ENCODE results near the gene MYOM1. TPM values are rescaled to one million over a fixed set of nuclear protein-coding genes. Genes with fewer than 3 reads are reported as not detected.
A peak's percentile ranks its signal among the peaks of the same experiment; 100 is the strongest.

The MYOM1 gene
- total RNA-seq, 1 experiment from 2014 or later: 0.06 TPM

DNA sequence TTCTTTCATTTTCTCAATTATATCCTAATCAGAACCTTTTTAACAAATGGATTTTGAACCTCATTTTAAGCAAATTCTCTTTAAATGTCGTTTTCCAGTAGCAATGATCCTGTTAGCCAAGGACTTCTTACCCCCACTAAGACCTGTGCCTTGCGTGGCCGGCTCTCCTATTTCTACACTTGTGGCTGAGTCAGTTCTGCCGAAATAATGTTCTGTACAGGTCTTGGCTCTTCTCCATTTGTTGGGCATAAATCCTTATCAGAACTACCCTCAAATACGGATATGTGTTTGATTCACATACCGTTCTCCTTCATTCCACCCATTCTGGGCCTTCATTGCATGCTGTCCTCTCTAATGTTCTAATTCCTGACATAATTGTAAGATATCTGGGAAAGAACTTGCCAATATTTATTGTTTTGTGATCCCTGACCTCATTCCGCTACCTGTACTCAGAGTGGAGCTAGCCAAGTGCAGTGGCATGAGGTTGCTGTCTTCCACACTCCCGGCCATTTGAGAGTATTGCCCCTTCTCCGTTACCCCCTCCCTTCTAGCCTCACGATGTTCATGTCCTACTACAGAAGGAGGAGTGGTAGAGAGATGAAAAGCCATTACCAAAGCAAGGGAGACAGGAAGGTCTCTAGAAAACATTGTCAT, 78.7 kb downstream of the MYOM1 start:
- no peaks in the 10 kb centered on the region for H3K9me3 ChIP-seq (replicated peaks)
- DNase-seq: no peak
- H3K27me3 ChIP-seq: no peaks in the 10 kb centered on the region
- no peaks in the 10 kb centered on the region for H3K4me1 ChIP-seq
- H3K27ac ChIP-seq: no peak overlapping the region
- H3K4me3 ChIP-seq: no peak overlapping the region
- H3K36me3 ChIP-seq: no peaks in the 10 kb centered on the region

DNA sequence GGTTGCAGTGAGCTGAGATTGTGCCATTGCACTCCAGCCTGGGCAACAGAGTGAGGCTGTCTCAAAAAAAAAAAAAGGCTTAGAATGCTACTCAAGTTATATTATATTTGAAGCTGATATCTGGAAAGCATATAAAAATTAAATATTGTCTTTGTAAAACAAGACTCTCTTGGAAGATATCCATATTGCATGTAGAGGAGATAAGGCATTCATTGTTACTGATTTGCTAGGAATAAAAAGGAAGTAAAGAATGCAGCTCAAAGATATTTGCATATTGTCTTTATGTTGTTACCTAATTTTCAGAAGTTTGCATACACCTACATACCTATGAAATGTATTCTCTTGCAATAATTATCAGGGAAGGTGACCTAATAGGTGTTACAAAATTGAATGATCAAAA, 79.4 kb downstream of the MYOM1 start:
- no peaks in the 10 kb centered on the region for H3K9me3 ChIP-seq (replicated peaks)
- H3K4me1 ChIP-seq: no peaks in the 10 kb centered on the region
- H3K4me3 ChIP-seq: no peak overlapping the region
- no peaks in the 10 kb centered on the region for H3K36me3 ChIP-seq
- no peaks in the 10 kb centered on the region for H3K27me3 ChIP-seq
- H3K27ac ChIP-seq: no peak overlapping the region
- no peak for DNase-seq

DNA sequence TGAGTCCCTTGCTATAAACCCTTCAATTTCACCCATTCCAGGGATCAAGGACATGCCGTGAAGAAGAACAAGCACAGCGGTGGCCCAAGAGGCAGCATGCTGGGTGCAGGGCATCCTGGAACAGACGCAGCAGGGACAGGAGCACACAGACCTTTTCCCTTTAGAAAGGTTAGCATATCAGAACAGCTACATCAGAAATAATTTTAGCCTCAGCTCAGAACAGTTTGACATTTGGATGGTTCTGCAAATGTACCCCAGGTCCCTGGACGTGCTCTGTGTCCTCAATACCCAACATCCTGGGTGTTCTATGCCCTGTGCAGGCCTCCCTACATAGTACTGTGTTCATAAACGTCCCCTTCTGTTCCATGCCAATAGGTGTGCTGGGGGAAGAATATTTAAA, 80.4 kb downstream of the MYOM1 start:
- Histone ChIP-seq H3K4me3 (no peak overlapping the region), H3K4me1 (no peaks in the 10 kb centered on the region)

DNA sequence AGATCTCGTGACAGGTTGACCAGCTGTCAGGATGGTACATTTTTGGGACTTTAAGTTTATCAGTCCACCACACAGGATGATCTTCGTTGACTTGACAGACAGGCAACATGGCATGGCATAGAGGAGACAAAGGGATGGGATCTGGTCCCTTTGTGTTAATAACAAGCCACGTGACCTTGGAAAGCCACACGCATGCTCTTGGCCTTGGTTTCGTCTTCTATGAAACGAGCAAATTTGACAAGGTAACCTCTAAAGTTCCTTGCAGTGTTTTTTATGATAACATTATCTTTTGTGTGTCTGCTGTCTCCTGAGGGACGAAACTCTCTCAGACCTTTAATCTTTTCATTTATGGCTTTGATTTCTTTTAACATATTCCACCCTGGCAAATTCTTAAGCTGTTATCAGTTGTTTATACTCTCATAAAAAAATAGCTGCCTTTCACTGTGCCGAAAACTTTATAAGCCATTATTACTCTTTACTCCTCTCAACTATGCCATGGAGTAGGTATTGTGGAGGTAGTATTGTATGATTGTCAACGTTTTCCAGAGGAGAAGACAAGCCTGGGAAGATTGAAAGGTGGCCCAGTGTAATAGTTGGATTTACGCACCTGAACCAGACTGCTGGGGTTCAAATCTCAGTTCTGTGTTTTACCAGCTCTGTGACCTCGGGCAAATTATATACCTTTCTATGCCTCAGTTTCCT, 81.3 kb downstream of the MYOM1 start:
- DNase-seq: no peak

More for the DNA sequence above, 80.4 kb downstream of the MYOM1 start:
- Histone ChIP-seq H3K27me3 (no peaks in the 10 kb centered on the region), H3K36me3 (no peaks in the 10 kb centered on the region), H3K27ac (no peak overlapping the region), H3K9me3 (replicated peaks) (no peaks in the 10 kb centered on the region)
- DNase-seq: no peak

DNA sequence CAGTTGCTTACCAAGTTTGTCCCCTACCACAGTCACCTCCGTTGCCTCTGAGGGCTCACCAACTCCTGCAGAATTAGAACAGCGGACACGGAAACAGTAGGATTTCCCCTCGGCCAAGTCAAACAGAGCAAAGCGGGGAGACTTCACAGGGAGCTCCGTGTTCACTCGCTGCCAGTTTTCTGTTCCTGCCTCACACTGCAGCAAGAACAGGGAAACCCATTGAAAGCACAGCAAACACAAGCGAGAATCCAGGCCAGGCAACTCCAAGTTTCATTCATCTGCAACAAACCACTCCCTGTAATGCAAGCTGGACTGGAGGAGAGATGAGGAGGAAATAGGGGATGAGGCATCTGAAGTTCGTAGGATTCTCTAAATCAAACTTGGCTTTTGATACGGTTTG, 84.2 kb downstream of the MYOM1 start:
- no peaks in the 10 kb centered on the region for H3K9me3 ChIP-seq (replicated peaks)
- H3K36me3 ChIP-seq: no peaks in the 10 kb centered on the region
- no peak overlapping the region for H3K27ac ChIP-seq
- no peak for DNase-seq
- H3K27me3 ChIP-seq: no peaks in the 10 kb centered on the region
- H3K4me1 ChIP-seq: no peaks in the 10 kb centered on the region
- H3K4me3 ChIP-seq: no peak overlapping the region

More for the DNA sequence above, 81.3 kb downstream of the MYOM1 start:
- Histone ChIP-seq H3K36me3 (no peaks in the 10 kb centered on the region), H3K27ac (no peak overlapping the region), H3K4me3 (no peak overlapping the region), H3K27me3 (no peaks in the 10 kb centered on the region), H3K4me1 (no peaks in the 10 kb centered on the region), H3K9me3 (replicated peaks) (no peaks in the 10 kb centered on the region)

DNA sequence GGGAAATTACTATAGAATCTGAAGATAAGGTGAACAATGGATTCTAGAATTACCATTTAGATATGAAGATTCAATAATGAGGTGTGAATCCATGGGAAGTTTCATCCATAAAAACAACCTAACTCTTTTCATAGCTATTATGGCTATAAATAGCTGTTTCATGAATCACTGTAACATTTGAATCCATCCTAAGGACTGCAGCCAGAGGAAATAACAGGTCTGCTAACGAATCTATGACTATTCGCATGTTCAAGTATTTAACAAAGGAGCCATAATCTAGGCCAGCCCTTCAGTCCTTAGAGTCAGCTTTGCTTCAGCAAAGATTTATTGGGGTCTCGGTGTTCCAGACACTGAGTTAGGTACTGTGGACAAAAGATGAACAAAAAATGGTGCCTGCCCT, 87.1 kb downstream of the MYOM1 start:
- no peak for DNase-seq
- Histone ChIP-seq H3K27me3 (no peaks in the 10 kb centered on the region), H3K4me3 (no peak overlapping the region), H3K4me1 (no peaks in the 10 kb centered on the region), H3K9me3 (replicated peaks) (no peaks in the 10 kb centered on the region), H3K27ac (no peak overlapping the region), H3K36me3 (no peaks in the 10 kb centered on the region)

DNA sequence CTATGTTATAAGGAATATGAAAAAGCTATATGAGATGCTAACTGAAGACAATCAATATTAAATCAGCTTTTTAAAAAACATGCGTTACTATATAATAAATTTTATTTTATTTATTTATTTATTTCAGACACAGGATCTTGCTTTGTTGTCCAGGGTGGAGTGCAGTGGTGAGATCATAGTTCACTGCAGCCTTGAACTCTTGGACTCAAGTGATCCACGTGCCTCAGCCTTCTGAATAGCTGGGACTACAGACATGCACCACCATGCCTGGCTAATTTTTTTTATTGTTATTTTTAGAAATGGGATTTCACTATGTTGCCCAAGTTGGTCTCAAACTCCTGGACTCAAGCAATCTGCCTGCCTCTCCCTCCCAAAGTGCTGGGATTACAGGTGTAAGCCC, 89.4 kb downstream of the MYOM1 start:
- DNase-seq: no peak
- H3K36me3 ChIP-seq: no peaks in the 10 kb centered on the region
- H3K27ac ChIP-seq: no peak overlapping the region
- no peaks in the 10 kb centered on the region for H3K27me3 ChIP-seq
- H3K4me3 ChIP-seq: no peak overlapping the region
- no peaks in the 10 kb centered on the region for H3K9me3 ChIP-seq (replicated peaks)
- H3K4me1 ChIP-seq: no peaks in the 10 kb centered on the region

DNA sequence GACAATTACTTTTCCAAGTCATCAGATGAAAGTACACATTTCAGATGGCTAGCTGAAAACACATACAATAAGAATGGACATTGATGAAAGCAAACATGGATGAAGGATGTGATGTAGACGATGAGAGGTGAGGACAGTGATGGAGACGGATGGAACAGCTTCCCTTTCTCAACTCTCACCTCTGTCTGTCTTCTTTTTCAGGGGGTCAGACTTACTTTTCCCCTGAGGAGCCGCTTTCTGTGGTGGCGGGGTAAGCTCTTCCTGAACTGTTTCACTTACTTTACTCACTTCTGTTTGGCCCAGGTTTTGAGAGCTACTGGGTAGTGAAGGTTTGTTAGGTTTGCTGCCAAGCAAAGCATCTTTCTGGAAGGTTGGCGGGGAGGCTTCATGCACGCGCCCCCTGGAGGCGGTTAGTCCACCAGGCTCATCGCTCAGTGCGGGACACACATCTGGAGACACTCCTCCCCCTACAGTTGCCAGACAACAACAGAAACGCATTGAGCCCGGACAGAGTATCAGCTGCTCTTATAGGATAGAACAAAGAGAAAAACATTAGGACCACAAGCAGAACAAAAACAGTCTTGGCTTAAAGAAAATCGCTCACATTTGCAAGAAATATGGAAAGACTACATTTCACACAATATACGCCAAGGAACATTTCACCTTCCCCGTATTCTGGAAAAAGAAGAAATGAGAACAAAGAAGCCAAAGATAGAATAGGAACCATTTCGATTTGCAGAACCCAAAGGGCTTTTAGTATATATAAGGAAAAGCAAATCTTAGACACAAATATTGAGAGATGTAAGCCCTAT, 90.5 kb downstream of the MYOM1 start:
- no peaks in the 10 kb centered on the region for H3K4me1 ChIP-seq
- H3K27me3 ChIP-seq: no peaks in the 10 kb centered on the region
- peak; percentile 37 to 71 for DNase-seq
- H3K9me3 ChIP-seq (replicated peaks): no peaks in the 10 kb centered on the region
- H3K4me3 ChIP-seq: no peak overlapping the region
- H3K27ac ChIP-seq: no peak overlapping the region
- no peaks in the 10 kb centered on the region for H3K36me3 ChIP-seq

DNA sequence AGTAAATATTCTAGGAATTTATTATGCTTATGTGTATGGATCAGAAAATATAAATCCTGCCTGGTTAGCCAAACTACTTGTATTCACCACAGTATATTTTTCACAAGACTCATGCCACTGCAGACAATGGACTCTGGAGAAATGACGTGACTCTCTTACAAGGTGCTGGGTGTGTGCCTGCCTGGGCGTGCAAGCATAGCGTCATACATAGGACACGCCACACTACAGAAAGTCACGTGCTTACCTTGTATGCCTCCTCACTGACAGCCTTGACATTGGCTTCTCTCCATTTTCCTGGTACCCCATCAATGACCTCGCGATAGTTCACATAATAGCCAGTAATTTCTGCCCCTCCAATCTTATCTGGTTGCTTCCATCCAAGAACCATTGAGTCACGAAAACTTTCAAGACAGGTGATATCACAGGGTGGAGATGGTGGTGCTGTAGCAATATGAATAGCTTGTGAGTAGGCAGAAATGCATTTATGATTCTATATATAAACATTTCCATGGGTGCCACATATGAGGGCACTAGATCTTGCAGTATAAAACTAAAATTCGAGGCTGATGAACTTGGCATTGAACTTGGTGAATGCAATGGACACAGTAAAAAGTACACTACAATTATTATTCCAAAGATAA, 93.2 kb downstream of the MYOM1 start:
- Histone ChIP-seq H3K36me3 (no peaks in the 10 kb centered on the region), H3K4me3 (no peak overlapping the region), H3K9me3 (replicated peaks) (no peaks in the 10 kb centered on the region), H3K27ac (no peak overlapping the region), H3K27me3 (no peaks in the 10 kb centered on the region; the same call in 1 of the 2 replicates), H3K4me1 (no peaks in the 10 kb centered on the region)
- DNase-seq: no peak

DNA sequence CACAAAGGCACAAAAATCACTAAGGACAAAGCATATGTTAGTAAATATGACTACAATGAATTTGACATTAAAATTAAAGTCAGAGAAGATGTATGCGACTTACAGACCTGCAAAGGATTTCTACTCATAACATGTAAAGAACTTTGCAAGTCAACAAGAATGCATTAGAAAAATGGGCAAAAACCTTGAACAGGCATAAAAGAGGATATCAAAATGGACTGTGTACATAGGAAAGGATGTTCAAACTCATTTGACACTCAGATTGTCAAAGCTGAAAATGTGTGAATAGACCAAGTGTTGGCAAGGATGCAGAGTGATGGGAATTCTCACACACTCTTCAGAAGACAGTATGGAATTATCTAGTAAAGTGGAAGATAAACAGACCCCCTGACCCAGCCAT, 94.9 kb downstream of the MYOM1 start:
- H3K27me3 ChIP-seq: no peaks in the 10 kb centered on the region; the same call in 1 of the 2 replicates
- no peak overlapping the region for H3K4me3 ChIP-seq
- no peak overlapping the region for H3K27ac ChIP-seq
- no peaks in the 10 kb centered on the region for H3K4me1 ChIP-seq
- DNase-seq: no peak
- no peaks in the 10 kb centered on the region for H3K36me3 ChIP-seq
- no peaks in the 10 kb centered on the region for H3K9me3 ChIP-seq (replicated peaks)

DNA sequence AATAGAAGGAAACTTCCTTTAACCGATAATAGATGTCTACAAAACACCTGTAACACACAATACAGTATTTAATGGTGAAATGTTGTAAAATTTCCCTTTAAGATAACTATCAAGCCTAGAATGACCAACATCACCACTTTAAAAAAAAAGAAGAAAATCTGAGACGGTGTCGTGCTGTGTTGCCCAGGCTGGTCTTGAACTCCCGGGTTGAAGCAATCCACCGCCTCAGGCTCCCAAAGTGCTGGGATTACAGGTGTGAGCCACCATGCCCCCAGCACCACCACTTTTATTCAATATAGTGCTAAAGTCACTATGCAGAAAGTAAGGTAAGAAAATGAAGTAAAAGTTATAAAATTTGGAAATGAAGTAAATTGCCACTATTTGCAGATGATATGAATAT, 96.9 kb downstream of the MYOM1 start:
- Histone ChIP-seq H3K36me3 (no peaks in the 10 kb centered on the region), H3K4me3 (no peak overlapping the region), H3K27me3 (no peaks in the 10 kb centered on the region; the same call in 1 of the 2 replicates), H3K4me1 (no peaks in the 10 kb centered on the region), H3K27ac (no peak overlapping the region), H3K9me3 (replicated peaks) (no peaks in the 10 kb centered on the region)
- no peak for DNase-seq

DNA sequence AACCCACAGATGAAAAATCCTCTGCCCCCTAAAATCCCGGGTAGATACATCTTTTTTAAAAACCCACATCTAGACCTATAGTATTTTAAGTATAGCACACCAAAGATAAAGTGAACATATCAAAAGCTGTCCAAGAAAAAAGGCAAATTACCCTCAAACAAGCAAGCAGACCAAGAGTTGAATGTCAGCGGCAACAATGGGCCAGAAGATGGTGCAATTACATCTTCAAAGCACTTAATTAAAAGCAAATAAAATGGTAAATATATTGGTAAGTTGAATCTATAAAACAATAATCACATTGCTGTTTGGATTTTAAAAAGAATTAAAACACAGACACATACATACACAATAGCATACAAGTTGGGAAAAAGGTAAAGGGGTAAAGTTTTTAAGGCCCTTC, 98.5 kb downstream of the MYOM1 start:
- Histone ChIP-seq H3K9me3 (replicated peaks) (no peaks in the 10 kb centered on the region), H3K36me3 (no peaks in the 10 kb centered on the region), H3K4me1 (no peaks in the 10 kb centered on the region), H3K27me3 (no peaks in the 10 kb centered on the region; the same call in 1 of the 2 replicates), H3K27ac (no peak overlapping the region), H3K4me3 (no peak overlapping the region)
- DNase-seq: no peak

DNA sequence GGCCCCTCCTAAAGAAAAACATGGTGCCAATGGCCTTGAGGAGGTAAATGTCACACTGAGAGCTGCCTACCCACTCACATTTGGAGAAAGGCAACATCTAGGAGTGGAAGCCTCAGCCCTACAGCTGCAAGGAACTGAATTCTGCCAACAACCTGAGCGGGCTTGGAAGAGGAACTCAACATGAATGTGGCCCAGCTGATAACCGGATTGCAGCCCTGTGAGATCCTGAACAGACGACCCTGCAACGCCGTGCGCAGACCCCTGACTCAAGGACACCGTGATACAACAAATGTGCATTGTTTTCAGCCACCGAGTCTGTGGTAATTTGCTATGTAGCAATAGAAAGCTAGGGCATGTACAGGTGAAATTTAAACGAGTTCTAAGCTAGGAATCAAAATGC, 99.4 kb downstream of the MYOM1 start:
- Histone ChIP-seq H3K4me3 (no peak overlapping the region), H3K27me3 (no peaks in the 10 kb centered on the region; the same call in 1 of the 2 replicates), H3K4me1 (no peaks in the 10 kb centered on the region), H3K9me3 (replicated peaks) (no peaks in the 10 kb centered on the region), H3K27ac (no peak overlapping the region), H3K36me3 (no peaks in the 10 kb centered on the region)
- DNase-seq: no peak

DNA sequence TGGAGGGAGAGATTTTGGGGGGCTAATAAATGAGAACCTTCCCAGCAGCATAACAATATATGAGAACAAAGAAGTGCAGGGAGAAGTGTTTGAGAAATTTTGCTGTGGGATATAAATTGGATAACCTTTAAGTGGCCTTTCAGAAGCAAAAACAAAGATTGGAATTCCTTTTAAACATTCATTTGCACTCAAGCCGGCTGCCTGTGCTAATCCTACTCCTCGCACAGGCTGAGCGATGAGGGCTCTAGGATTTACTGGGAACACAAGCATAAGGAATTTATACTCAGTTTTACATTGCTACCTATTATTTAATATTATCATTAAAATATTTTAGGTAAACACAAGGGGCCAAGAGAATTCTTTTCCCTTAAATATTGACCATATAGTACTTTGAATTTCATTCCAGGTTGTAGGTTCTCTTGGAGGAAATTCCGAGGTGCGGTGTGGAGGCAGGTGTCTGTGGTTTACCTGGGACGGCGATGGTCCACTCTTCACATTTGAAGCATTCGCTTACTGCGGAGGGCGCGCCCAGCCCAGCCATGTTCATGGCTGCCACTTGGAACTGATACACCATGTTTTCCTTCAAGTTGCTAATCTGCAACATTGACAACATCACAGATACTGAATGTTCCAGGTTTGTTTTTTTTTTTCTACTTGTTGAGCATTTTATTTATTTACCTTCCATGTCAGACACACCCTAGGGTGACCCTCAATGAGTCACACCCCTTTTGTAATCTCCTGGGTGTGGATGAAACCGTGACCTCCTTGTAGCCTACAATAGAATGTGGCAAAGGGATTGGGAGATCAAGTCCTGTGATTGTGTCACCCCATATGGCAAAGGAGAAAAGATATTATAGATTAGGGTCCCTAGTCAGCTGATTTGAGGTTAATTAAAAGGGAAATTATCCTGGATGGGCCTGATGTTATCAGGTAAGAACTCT, 100.1 kb downstream of the MYOM1 start:
- Histone ChIP-seq H3K27me3 (no peaks in the 10 kb centered on the region; the same call in 1 of the 2 replicates), H3K4me1 (no peaks in the 10 kb centered on the region), H3K4me3 (no peak overlapping the region), H3K27ac (no peak overlapping the region), H3K9me3 (replicated peaks) (no peaks in the 10 kb centered on the region), H3K36me3 (no peaks in the 10 kb centered on the region)
- no peak for DNase-seq
